GM23338 (cell line): Measurements from ENCODE around the gene OLFML2B.

ENCODE experiments used
- CREB1 ChIP-seq: fragments of 250-450 bp; sonication (Bioruptor Pico); IDR thresholded peaks from 2 replicates; pipeline ENCODE4 v1.5.0; 2020; ENCODE audit warnings: low read depth, mild to moderate bottlenecking, moderate library complexity
- CTCF ChIP-seq, 2 experiments: fragments of 200-600 bp in 1 of 2; sonication (generic) in 1 of 2; conservative IDR thresholded peaks; 2 replicates each; pipeline versions ENCODE4 v1.5.1 to v1.6.1; 2016 to 2017; ENCODE audit warnings: antibody characterized with exemption in 2 of 2, low read depth in 2 of 2, mild to moderate bottlenecking in 2 of 2, moderate library complexity in 1 of 2
- EZH2 ChIP-seq: fragments of 200-600 bp; sonication (generic); IDR thresholded peaks from one replicate; pipeline ENCODE4 v1.8.0; 2017; ENCODE audit warnings: antibody characterized with exemption, mild to moderate bottlenecking, low read depth; ENCODE audit not compliant: unreplicated experiment
- EZH2phosphoT487 ChIP-seq: fragments of 200-600 bp; sonication (generic); IDR thresholded peaks from one replicate; pipeline ENCODE4 v1.8.1; 2018; ENCODE audit warnings: antibody characterized with exemption; ENCODE audit not compliant: unreplicated experiment
- JUNB ChIP-seq: IDR thresholded peaks from one replicate; pipeline ENCODE4 v1.6.1; 2016; ENCODE audit warnings: antibody characterized with exemption; ENCODE audit not compliant: unreplicated experiment
- NANOG ChIP-seq: IDR thresholded peaks from 2 replicates; pipeline ENCODE4 v1.6.1; 2016; ENCODE audit warnings: antibody characterized with exemption, borderline replicate concordance
- POLR2AphosphoS5 ChIP-seq: IDR thresholded peaks from 2 replicates; pipeline ENCODE4 v1.6.1; 2016; ENCODE audit warnings: antibody characterized with exemption, low read depth
- REST ChIP-seq: IDR thresholded peaks from one replicate; pipeline ENCODE4 v1.6.1; 2018; ENCODE audit warnings: antibody characterized with exemption; ENCODE audit not compliant: unreplicated experiment
- STAT1 ChIP-seq: IDR thresholded peaks from one replicate; pipeline ENCODE4 v1.6.1; 2016; ENCODE audit warnings: antibody characterized with exemption; ENCODE audit not compliant: unreplicated experiment

GRCh38 chr1:162009501-162010174 is 14.0 kb downstream of the OLFML2B start:
- TF ChIP-seq POLR2AphosphoS5 (no peak), EZH2 (no peak), JUNB (no peak), CTCF (conservative IDR thresholded peaks at IDR 0.05; ENCODE audit: low read depth in 2 of 2) (no peak), REST (no peak), EZH2phosphoT487 (no peak), CREB1 (CRISPR knock-in tag) (no peak), NANOG (no peak), STAT1 (no peak)
